HepG2 (cell line): Measurements from ENCODE around the gene CCT4. TPM values are rescaled to one million over a fixed set of nuclear protein-coding genes. Genes with fewer than 3 reads are reported as not detected.
A peak's percentile ranks its signal among the peaks of the same experiment; 100 is the strongest.

Experiments
- BRD4 ChIP-seq: sonication (generic); formaldehyde crosslinking; IDR thresholded peaks from 2 replicates; pipeline ENCODE4 v1.4.0; 2020; ENCODE audit warnings: missing genetic modification reagents
- ERF ChIP-seq: IDR thresholded peaks from 2 replicates; pipeline ENCODE4 v1.6.1; 2018; ENCODE audit warnings: missing biosample characterization, missing genetic modification reagents
- GATAD1 ChIP-seq: IDR thresholded peaks from 2 replicates; pipeline ENCODE4 v1.6.1; 2016; ENCODE audit warnings: missing genetic modification reagents, missing compliant biosample characterization
- NCOA2 ChIP-seq: sonication (generic); formaldehyde crosslinking; IDR thresholded peaks from 2 replicates; pipeline ENCODE4 v1.8.0; 2022; ENCODE audit warnings: inconsistent platforms
- NCOA5 ChIP-seq: sonication (generic); formaldehyde crosslinking; IDR thresholded peaks from 2 replicates; pipeline ENCODE4 v1.4.0; 2020; ENCODE audit warnings: missing genetic modification reagents
- PHF20 ChIP-seq: sonication (generic); formaldehyde crosslinking; IDR thresholded peaks from 2 replicates; pipeline ENCODE4 v1.5.0; 2020; ENCODE audit warnings: mild to moderate bottlenecking, missing genetic modification reagents
- SMARCE1 ChIP-seq: fragments of 450-650 bp; IDR thresholded peaks from 2 replicates; pipeline ENCODE4 v1.6.1; 2017; ENCODE audit warnings: borderline replicate concordance
- TBX2 ChIP-seq: sonication (generic); formaldehyde crosslinking; IDR thresholded peaks from 2 replicates; pipeline ENCODE4 v1.5.0; 2020; ENCODE audit warnings: missing genetic modification reagents, mild to moderate bottlenecking, borderline replicate concordance
- YEATS4 ChIP-seq: sonication (generic); formaldehyde crosslinking; IDR thresholded peaks from 2 replicates; pipeline ENCODE4 v1.4.0; 2020; ENCODE audit warnings: missing genetic modification reagents, borderline replicate concordance
- ZMYM4 ChIP-seq: sonication (generic); formaldehyde crosslinking; IDR thresholded peaks from 2 replicates; pipeline ENCODE4 v1.8.1; 2023; ENCODE audit warnings: mild to moderate bottlenecking, missing genetic modification reagents
- polyA plus RNA-seq, 8 experiments: library from polyadenylated mRNA; depleted of rRNA in 3 of 8; stranded (reverse) in 7 of 8; unstranded in 1 of 8; fragments of >200 nt; fragmentation: Illumina TruSeq in 4 of 8; extraction: Trizol in 4 of 8; gene quantifications; 2 replicates each; pipeline versions ENCODE4 v1.2.1 to v1.2.3, GENCODE V29; 2011 to 2016; ENCODE audit warnings: low read depth in 4 of 8, missing spikeins in 1 of 8, mixed read lengths in 1 of 8; ENCODE audit not compliant: insufficient read depth in 1 of 8
- total RNA-seq, 5 experiments: library from RNA; depleted of rRNA; stranded (reverse); fragments of >200 nt; fragmentation: Illumina TruSeq; extraction: Trizol; gene quantifications; 2 replicates each; pipeline ENCODE4 v1.2.3, GENCODE V29; 2016; ENCODE audit warnings: low read depth in 1 of 5
- TF ChIP-seq, protein P1 (sequence below): sonication (generic); formaldehyde crosslinking; IDR thresholded peaks from 2 replicates; pipeline ENCODE4 v1.8.1; 2023; ENCODE audit warnings: mild to moderate bottlenecking, moderate library complexity, missing genetic modification reagents
- TF ChIP-seq, protein P2 (sequence below): IDR thresholded peaks from 2 replicates; pipeline ENCODE4 v1.6.1; 2018; ENCODE audit warnings: missing genetic modification reagents
- TF ChIP-seq, protein P3 (sequence below): sonication (generic); formaldehyde crosslinking; conservative IDR thresholded peaks from 2 replicates; pipeline ENCODE4 v1.4.0; 2020; ENCODE audit warnings: missing genetic modification reagents
- TF ChIP-seq, protein P4 (sequence below): sonication (generic); formaldehyde crosslinking; IDR thresholded peaks from 2 replicates; pipeline ENCODE4 v1.4.0; 2020; ENCODE audit warnings: missing genetic modification reagents, borderline replicate concordance
- TF ChIP-seq, protein P5 (sequence below): sonication (generic); formaldehyde crosslinking; IDR thresholded peaks from 2 replicates; pipeline ENCODE4 v1.8.0; 2022; ENCODE audit warnings: mild to moderate bottlenecking, missing genetic modification reagents, moderate library complexity
- TF ChIP-seq, protein P6 (sequence below): sonication (generic); formaldehyde crosslinking; IDR thresholded peaks from 2 replicates; pipeline ENCODE4 v1.4.0; 2020; ENCODE audit warnings: mild to moderate bottlenecking, missing genetic modification reagents
- TF ChIP-seq, protein P7 (sequence below): sonication (generic); formaldehyde crosslinking; IDR thresholded peaks from 2 replicates; pipeline ENCODE4 v1.4.0; 2020; ENCODE audit warnings: missing genetic modification reagents, mild to moderate bottlenecking, borderline replicate concordance

CCT4 gene
- total and polyA plus RNA-seq, 2 of the 13 experiments (the other 11 are each of a cell fraction or from before 2014, with no cell fraction given) = 138 to 340 TPM

DNA sequence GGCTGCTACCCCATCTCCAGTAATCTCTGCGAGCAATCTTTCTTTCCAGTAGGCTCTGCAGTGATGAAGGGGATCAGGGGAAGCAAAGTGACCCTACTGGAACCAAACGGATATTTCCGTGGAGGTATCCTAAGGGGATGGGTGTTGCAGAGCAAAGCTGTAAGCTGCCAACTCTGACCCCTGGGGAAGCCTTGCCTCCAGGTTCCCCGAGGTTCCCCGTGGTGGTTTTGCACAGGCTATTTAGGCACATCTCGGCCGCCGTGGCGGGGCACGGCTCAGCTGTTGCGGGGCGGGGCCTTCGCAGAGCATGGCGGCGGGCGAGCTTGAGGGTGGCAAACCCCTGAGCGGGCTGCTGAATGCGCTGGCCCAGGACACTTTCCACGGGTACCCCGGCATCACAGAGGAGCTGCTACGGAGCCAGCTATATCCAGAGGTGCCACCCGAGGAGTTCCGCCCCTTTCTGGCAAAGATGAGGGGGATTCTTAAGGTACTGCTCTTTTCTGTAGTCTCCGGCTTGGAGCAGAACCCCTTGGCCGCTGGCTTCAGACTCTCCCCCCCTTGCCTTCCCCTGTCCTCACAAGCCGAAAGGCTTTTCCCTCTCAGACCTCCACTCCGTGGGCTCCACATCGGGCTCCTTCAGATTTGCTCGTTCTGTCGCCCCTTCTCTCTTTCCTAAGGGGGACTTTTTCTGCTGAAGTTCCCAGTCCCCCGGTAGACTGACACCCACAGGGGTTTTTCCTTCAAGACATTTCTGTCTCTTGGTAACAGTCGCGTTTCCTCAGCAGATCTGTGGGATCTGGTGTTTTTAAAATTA lies 17.1 kb upstream of the CCT4 start, which contains the start of gene COMMD1 (continued):
- TF ChIP-seq, protein P1, sequence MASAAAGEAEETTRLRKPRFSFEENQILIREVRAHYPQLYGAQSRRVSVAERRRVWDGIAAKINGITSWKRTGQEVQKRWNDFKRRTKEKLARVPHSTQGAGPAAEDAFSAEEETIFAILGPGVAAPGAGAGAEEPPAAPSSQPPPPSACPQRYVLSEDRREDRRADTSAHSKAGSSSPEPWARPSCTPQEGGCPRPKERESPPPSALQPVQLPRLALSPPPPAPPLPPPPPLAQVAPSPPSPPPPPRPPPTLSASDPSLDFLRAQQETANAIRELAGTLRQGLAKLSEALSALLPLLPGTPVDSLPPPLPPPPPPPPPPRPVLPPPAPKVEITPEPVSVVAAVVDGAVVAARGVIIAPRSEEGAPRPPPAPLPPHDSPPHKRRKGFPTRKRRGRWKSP (CRISPR knock-in tag) = peak; percentile 57; the same call in 1 of the 2 replicates
- TF ChIP-seq PHF20 (CRISPR knock-in tag) (peak; percentile 95), TBX2 (peak; percentile 84), SMARCE1 (no peak), BRD4 (no peak; the same call in 1 of the 2 replicates), ZMYM4 (peak; percentile 98), ERF (CRISPR knock-in tag) (peak; percentile 83), GATAD1 (CRISPR knock-in tag) (peak; percentile 97), NCOA2 (0 out of 2 replicates have a peak, but pooled peaks have one; percentile 53), NCOA5 (CRISPR knock-in tag) (no peak), YEATS4 (CRISPR knock-in tag) (peak; percentile 65; the same call in 1 of the 2 replicates)
- TF ChIP-seq, protein P2, sequence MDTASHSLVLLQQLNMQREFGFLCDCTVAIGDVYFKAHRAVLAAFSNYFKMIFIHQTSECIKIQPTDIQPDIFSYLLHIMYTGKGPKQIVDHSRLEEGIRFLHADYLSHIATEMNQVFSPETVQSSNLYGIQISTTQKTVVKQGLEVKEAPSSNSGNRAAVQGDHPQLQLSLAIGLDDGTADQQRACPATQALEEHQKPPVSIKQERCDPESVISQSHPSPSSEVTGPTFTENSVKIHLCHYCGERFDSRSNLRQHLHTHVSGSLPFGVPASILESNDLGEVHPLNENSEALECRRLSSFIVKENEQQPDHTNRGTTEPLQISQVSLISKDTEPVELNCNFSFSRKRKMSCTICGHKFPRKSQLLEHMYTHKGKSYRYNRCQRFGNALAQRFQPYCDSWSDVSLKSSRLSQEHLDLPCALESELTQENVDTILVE (CRISPR knock-in tag) = peak; percentile 65; the same call in 1 of the 2 replicates
- TF ChIP-seq, protein P3, sequence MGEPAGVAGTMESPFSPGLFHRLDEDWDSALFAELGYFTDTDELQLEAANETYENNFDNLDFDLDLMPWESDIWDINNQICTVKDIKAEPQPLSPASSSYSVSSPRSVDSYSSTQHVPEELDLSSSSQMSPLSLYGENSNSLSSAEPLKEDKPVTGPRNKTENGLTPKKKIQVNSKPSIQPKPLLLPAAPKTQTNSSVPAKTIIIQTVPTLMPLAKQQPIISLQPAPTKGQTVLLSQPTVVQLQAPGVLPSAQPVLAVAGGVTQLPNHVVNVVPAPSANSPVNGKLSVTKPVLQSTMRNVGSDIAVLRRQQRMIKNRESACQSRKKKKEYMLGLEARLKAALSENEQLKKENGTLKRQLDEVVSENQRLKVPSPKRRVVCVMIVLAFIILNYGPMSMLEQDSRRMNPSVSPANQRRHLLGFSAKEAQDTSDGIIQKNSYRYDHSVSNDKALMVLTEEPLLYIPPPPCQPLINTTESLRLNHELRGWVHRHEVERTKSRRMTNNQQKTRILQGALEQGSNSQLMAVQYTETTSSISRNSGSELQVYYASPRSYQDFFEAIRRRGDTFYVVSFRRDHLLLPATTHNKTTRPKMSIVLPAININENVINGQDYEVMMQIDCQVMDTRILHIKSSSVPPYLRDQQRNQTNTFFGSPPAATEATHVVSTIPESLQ (CRISPR knock-in tag) = 0 out of 2 replicates have a peak, but pooled peaks have one; percentile 42
- TF ChIP-seq, protein P4, sequence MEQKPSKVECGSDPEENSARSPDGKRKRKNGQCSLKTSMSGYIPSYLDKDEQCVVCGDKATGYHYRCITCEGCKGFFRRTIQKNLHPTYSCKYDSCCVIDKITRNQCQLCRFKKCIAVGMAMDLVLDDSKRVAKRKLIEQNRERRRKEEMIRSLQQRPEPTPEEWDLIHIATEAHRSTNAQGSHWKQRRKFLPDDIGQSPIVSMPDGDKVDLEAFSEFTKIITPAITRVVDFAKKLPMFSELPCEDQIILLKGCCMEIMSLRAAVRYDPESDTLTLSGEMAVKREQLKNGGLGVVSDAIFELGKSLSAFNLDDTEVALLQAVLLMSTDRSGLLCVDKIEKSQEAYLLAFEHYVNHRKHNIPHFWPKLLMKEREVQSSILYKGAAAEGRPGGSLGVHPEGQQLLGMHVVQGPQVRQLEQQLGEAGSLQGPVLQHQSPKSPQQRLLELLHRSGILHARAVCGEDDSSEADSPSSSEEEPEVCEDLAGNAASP (CRISPR knock-in tag) = peak; percentile 75; the same call in 1 of the 2 replicates
- TF ChIP-seq, protein P5, sequence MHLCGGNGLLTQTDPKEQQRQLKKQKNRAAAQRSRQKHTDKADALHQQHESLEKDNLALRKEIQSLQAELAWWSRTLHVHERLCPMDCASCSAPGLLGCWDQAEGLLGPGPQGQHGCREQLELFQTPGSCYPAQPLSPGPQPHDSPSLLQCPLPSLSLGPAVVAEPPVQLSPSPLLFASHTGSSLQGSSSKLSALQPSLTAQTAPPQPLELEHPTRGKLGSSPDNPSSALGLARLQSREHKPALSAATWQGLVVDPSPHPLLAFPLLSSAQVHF (CRISPR knock-in tag) = no peak
- TF ChIP-seq, protein P6, sequence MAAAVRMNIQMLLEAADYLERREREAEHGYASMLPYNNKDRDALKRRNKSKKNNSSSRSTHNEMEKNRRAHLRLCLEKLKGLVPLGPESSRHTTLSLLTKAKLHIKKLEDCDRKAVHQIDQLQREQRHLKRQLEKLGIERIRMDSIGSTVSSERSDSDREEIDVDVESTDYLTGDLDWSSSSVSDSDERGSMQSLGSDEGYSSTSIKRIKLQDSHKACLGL (CRISPR knock-in tag) = peak; percentile 93
- TF ChIP-seq, protein P7, sequence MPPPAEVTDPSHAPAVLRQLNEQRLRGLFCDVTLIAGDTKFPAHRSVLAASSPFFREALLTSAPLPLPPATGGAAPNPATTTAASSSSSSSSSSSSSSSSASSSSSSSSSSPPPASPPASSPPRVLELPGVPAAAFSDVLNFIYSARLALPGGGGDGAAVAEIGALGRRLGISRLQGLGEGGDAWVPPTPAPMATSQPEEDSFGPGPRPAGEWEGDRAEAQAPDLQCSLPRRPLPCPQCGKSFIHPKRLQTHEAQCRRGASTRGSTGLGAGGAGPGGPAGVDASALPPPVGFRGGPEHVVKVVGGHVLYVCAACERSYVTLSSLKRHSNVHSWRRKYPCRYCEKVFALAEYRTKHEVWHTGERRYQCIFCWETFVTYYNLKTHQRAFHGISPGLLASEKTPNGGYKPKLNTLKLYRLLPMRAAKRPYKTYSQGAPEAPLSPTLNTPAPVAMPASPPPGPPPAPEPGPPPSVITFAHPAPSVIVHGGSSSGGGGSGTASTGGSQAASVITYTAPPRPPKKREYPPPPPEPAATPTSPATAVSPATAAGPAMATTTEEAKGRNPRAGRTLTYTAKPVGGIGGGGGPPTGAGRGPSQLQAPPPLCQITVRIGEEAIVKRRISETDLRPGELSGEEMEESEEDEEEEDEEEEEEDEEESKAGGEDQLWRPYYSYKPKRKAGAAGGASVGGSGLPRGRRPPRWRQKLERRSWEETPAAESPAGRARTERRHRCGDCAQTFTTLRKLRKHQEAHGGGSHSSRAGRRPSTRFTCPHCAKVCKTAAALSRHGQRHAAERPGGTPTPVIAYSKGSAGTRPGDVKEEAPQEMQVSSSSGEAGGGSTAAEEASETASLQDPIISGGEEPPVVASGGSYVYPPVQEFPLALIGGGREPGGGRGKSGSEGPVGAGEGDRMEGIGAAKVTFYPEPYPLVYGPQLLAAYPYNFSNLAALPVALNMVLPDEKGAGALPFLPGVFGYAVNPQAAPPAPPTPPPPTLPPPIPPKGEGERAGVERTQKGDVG (CRISPR knock-in tag) = peak; percentile 76; the same call in 1 of the 2 replicates
